ENCODE results near the gene AKTIP. TPM values are rescaled to one million over a fixed set of nuclear protein-coding genes. Genes with fewer than 3 reads are reported as not detected.

AKTIP gene
- total RNA-seq, 1 experiment from 2014 or later = 26.2 TPM

GRCh38 chr16:53503270-53503923 is 388 bp upstream of the AKTIP start:
- Histone ChIP-seq H4K20me1 (ENCODE audit: control insufficient read depth, insufficient read depth, insufficient read length) (no peaks in the 10 kb centered on the region), H3K4me2 (ENCODE audit: insufficient read depth, insufficient read length, low read length) (peak overlapping the region; percentile 71), H4K91ac (ENCODE audit: insufficient read length, low read depth, low read length) (no peak overlapping the region), H3K79me1 (ENCODE audit: insufficient read depth, low read depth, low read length, poor library complexity, severe bottlenecking) (no peaks in the 10 kb centered on the region), H4K8ac (replicated peaks; ENCODE audit: insufficient read length, low read depth, low read length) (no peak overlapping the region), H3K56ac (ENCODE audit: insufficient read length, low read depth, low read length) (no peak overlapping the region), H2BK120ac (ENCODE audit: low read depth, low read length, poor library complexity, severe bottlenecking) (no peak overlapping the region), H3K27me3 (ENCODE audit: insufficient read depth, low read length) (no peaks in the 10 kb centered on the region), H3K4ac (ENCODE audit: low read depth, low read length) (no peak overlapping the region), H3K4me1 (ENCODE audit: insufficient read depth, low read length) (peaks cover 7% of the 10 kb centered on the region; the same call in 1 of the 2 replicates), H2BK20ac (ENCODE audit: low read depth, low read length, poor library complexity, severe bottlenecking) (no peak overlapping the region), H3K9ac (ENCODE audit: extremely low read depth, insufficient read length, low read length) (peak overlapping the region; percentile 69), H3K23me2 (ENCODE audit: insufficient read length, low read depth, low read length, poor library complexity, severe bottlenecking) (peaks cover 5% of the 10 kb centered on the region), H3K27ac (ENCODE audit: insufficient read length, low read depth, low read length) (no peak overlapping the region), H2BK15ac (ENCODE audit: low read depth, low read length) (no peak overlapping the region), H3T11ph (ENCODE audit: low read length) (no peak overlapping the region), H2AFZ (ENCODE audit: low read length) (no peak overlapping the region), H3K14ac (ENCODE audit: insufficient read depth, low read length) (peak overlapping the region; percentile 82; the same call in 1 of the 2 replicates), H3K18ac (ENCODE audit: insufficient read length, low read depth, low read length) (no peak overlapping the region), H3K79me2 (ENCODE audit: insufficient read depth, low read length) (no peaks in the 10 kb centered on the region; the same call in 1 of the 2 replicates), H2BK5ac (ENCODE audit: insufficient read length, low read length) (no peak overlapping the region), H2AK5ac (ENCODE audit: insufficient read length, low read length) (no peak overlapping the region), H3K23ac (ENCODE audit: insufficient read length, low read depth, low read length) (no peak overlapping the region), H2BK12ac (ENCODE audit: insufficient read length, low read depth, low read length) (no peak overlapping the region), H4K5ac (ENCODE audit: insufficient read length, low read depth, low read length) (no peak overlapping the region), H3K9me3 (ENCODE audit: control insufficient read depth, low read depth, low read length) (no peaks in the 10 kb centered on the region)
- no peak for TF ChIP-seq CTCF (conservative IDR thresholded peaks at IDR 0.05)
- DNase-seq = peak; percentile 100
- peaks cover 0 to 10% (median 4%) of the 10 kb centered on the region in 3 experiments; a peak in 6 of 7 replicates for H3K36me3 Mint-ChIP-seq (ENCODE audit: insufficient read depth in 1 of 3, low read depth in 3 of 3)
- no peaks in the 10 kb centered on the region for H3K27me3 Mint-ChIP-seq (ENCODE audit: low read depth)
- peaks cover 0 to 2% of the 10 kb centered on the region in 2 experiments; a peak in 1 of 5 replicates for H3K9me3 Mint-ChIP-seq
- WGBS (ENCODE audit: extremely low coverage, insufficient read length, low lambda C conversion rate) = no CpG with 5 or more reads among the region's 46 CpGs
- H3K27ac Mint-ChIP-seq = peak overlapping the region; percentile 91 to 97 (median 94); a peak in 6 of 7 replicates
- H3K4me3 Mint-ChIP-seq = peak overlapping the region; percentile 86 to 95
- H3K4me1 Mint-ChIP-seq = peaks cover 25 to 31% of the 10 kb centered on the region in 2 experiments

Measured in H9 (cell line).